ENCODE measurements around the gene NDUFB6. TPM values are rescaled to one million over a fixed set of nuclear protein-coding genes. Genes with fewer than 3 reads are reported as not detected.

Gene NDUFB6
- total RNA-seq, 4 donors from 2014 or later: 22.0 to 62.7 (median 33.5) TPM

DNA sequence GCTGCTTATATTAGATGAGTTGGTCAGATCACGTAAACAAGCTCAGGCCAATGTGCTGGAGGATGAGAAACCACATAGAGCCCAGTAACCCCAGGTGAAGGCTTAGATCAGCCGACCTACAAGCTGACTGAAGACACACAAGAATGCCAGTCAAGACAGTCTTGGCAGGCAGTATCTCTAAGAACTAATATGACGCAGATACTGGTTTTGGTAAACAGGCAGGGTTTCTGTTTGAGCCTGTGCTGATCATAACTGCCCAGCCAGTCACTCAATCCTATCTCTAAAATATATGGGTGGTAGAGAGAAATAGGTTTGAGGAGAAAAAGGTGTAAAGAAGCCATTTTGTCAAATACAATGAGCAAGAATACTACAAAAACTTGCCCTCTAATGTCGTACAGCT, 39.1 kb downstream of the NDUFB6 start:
- DNase-seq: no peak
- no peaks in the 10 kb centered on the region for H3K36me3 ChIP-seq
- no peak for TF ChIP-seq POLR2A (IDR thresholded peaks at IDR 0.05)
- TF ChIP-seq, protein P1, sequence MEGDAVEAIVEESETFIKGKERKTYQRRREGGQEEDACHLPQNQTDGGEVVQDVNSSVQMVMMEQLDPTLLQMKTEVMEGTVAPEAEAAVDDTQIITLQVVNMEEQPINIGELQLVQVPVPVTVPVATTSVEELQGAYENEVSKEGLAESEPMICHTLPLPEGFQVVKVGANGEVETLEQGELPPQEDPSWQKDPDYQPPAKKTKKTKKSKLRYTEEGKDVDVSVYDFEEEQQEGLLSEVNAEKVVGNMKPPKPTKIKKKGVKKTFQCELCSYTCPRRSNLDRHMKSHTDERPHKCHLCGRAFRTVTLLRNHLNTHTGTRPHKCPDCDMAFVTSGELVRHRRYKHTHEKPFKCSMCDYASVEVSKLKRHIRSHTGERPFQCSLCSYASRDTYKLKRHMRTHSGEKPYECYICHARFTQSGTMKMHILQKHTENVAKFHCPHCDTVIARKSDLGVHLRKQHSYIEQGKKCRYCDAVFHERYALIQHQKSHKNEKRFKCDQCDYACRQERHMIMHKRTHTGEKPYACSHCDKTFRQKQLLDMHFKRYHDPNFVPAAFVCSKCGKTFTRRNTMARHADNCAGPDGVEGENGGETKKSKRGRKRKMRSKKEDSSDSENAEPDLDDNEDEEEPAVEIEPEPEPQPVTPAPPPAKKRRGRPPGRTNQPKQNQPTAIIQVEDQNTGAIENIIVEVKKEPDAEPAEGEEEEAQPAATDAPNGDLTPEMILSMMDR (IDR thresholded peaks at IDR 0.05): no peak
- no peaks in the 10 kb centered on the region for H3K27me3 ChIP-seq
- no peak overlapping the region for H3K27ac ChIP-seq
- H3K9me3 ChIP-seq: no peaks in the 10 kb centered on the region
- H3K4me3 ChIP-seq: no peak overlapping the region
- no peaks in the 10 kb centered on the region for H3K4me1 ChIP-seq

DNA sequence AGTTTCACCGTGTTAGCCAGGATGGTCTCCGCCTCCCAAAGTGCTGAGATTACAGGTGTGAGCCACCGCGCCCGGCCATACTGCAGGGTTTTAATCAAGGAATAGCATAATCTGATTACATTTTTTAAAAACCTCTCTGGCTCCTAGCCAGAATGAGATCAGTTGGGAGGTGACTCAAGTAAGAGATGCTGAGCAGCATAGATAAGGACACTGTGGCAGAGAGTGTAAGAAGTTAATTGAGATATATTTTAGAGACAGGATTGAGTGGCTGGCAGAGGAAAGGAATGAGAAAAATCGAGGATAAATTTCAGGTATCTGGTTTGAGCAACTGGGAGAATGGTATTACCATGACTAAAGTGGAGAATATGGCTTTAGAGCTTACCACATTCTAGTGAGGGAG, 39.6 kb downstream of the NDUFB6 start:
- no peak for DNase-seq
- Histone ChIP-seq H3K4me3 (no peak overlapping the region), H3K9me3 (no peaks in the 10 kb centered on the region), H3K27me3 (no peaks in the 10 kb centered on the region), H3K27ac (no peak overlapping the region), H3K36me3 (no peaks in the 10 kb centered on the region), H3K4me1 (no peaks in the 10 kb centered on the region)
- TF ChIP-seq, protein P1 (IDR thresholded peaks at IDR 0.05): no peak

DNA sequence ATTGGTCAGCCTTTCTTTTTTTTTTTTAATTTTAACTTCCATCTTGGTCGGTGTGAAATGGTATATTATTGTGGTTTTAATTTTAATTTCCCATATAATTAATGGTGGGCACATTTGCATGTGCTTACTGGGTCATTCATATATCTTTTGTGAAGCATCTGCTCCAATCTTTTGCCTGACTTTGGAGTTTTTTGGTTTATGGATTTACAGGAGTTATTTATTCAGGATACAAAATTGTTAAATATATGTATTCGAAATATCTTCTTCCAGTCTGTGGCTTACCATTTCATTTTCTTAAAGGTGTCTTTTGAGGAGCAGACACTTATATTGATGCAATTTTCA, 46.3 kb downstream of the NDUFB6 start:
- peak overlapping the region; percentile 83 to 94 (median 90) for H3K27ac ChIP-seq
- H3K9me3 ChIP-seq: no peaks in the 10 kb centered on the region
- no peaks in the 10 kb centered on the region for H3K27me3 ChIP-seq
- DNase-seq: no peak
- peak overlapping the region; percentile 69 to 90 (median 82) for H3K4me3 ChIP-seq
- H3K36me3 ChIP-seq: no peaks in the 10 kb centered on the region
- TF ChIP-seq, protein P1 (IDR thresholded peaks at IDR 0.05): no peak
- no peak for TF ChIP-seq POLR2A (IDR thresholded peaks at IDR 0.05)
- H3K4me1 ChIP-seq: peaks cover 0 to 32% (median 2%) of the 10 kb centered on the region in 4 donors

DNA sequence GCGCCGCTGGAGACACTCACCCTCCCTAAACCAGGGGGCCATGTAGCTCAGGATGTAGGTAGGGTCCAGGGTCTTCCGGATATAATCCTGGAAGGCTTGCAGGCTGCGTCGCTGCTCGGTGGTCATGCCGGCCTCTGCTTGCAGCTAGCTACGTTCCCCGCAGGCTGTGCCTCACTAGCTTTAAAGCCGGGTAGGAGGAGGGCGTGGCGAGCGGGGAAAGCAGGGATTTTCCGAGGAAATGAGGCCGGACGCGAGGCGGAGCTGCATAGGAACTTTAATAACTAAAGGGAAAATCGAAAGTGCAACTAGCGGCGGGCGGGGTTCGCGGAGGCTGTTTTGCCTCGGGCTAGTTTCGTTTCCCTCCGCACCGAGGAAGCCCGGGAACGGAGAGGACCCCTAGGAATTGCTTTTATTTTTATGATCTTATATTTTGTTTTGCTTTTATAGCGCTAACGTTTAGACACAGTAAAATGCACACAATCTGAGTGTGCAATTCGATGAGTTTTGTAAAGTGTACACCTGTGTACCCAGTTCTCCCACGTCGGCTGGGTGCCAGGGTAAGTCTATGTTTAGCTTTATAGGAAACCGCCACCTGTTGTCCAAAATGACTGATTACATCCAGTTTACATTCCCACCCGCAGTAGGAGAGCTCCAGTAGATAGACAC, 46.8 kb downstream of the NDUFB6 start, which contains the start of gene RIGI:
Gene RIGI, minus strand, starts transcription at position 156 of the 666 bp plus-strand sequence. Its CDS starts 30 bp downstream, at position 126.
- H3K4me1 ChIP-seq: peaks cover 0 to 32% (median 2%) of the 10 kb centered on the region in 4 donors
- DNase-seq: peak; percentile 80 to 96 (median 94)
- H3K4me3 ChIP-seq: peak within 1 kb of the TSS; percentile 69 to 90 (median 82)
- peak in 1 of 2 donors; percentile 46 for TF ChIP-seq POLR2A (IDR thresholded peaks at IDR 0.05)
- TF ChIP-seq, protein P1 (IDR thresholded peaks at IDR 0.05): peak in 5 of 6 experiments; percentile 8 to 74 (median 67)
- H3K9me3 ChIP-seq: no peaks in the 10 kb centered on the region
- H3K36me3 ChIP-seq: no peaks in the 10 kb centered on the region
- no peaks in the 10 kb centered on the region for H3K27me3 ChIP-seq
- H3K27ac ChIP-seq: peak within 1 kb of the TSS; percentile 83 to 94 (median 90)

DNA sequence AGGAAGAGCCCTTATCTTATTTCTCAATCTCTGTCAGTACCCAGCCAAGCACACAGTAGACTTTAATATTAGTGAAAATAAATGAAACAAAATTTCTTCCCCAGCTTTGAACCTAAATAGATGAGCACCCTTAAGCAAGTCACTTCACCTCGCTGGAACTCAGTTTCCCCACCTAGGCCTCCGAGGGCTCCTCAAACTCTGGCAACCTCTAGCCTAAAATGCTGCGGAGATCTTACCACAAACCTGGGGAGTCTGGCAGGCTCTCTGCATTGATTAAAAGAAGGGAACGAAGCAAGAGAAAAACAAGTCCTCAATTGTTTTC, 47.3 kb downstream of the NDUFB6 start:
- Histone ChIP-seq H3K36me3 (no peaks in the 10 kb centered on the region), H3K4me3 (peak overlapping the region; percentile 69 to 90 (median 82)), H3K27ac (peak overlapping the region; percentile 83 to 94 (median 90)), H3K27me3 (no peaks in the 10 kb centered on the region), H3K4me1 (peaks cover 0 to 32% (median 2%) of the 10 kb centered on the region in 4 donors), H3K9me3 (no peaks in the 10 kb centered on the region)
- no peak for DNase-seq
- TF ChIP-seq, protein P1 (IDR thresholded peaks at IDR 0.05): no peak
- TF ChIP-seq POLR2A (IDR thresholded peaks at IDR 0.05): no peak

All from Peyer's patch (tissue), 4 donors.